Upper lobe of left lung (tissue), 4 donors: ENCODE measurements around the gene TNN.

Source experiments
- CTCF ChIP-seq, 6 experiments: fragments of 450-650 bp in 4 of 6; fragments of 200-600 bp in 2 of 6; sonication (generic) in 2 of 6; IDR thresholded peaks; one replicate each; pipeline ENCODE4 v1.5.1; 2016 to 2019; ENCODE audit warnings: antibody characterized with exemption in 6 of 6
- POLR2A ChIP-seq, 4 donors: fragments of 450-650 bp; IDR thresholded peaks; one replicate each; pipeline ENCODE4 v1.5.1; 2016 to 2017; ENCODE audit warnings: antibody characterized with exemption in 4 of 4, mild to moderate bottlenecking in 2 of 4

- TF ChIP-seq POLR2A (IDR thresholded peaks at IDR 0.05) (no peak), CTCF (IDR thresholded peaks at IDR 0.05) (no peak)
Measured at GRCh38 chr1:175037416-175037815, 30.2 kb upstream of the TNN start.
